ENCODE results near the gene GARIN5B.
A peak's percentile ranks its signal among the peaks of the same experiment; 100 is the strongest.

The GARIN5B gene

GRCh38 chr19:55373993-55374757, 11.1 kb upstream of the GARIN5B start:
- no peak for DNase-seq (ENCODE audit: low read depth)
- no peak for TF ChIP-seq CTCF (conservative IDR thresholded peaks at IDR 0.05; ENCODE audit: low read depth, low read length)
- no peak overlapping the region for H3K4me3 ChIP-seq (ENCODE audit: low read length)

GRCh38 chr19:55373306-55373992, 10.4 kb upstream of the GARIN5B start:
- no peak overlapping the region for H3K4me3 ChIP-seq (ENCODE audit: low read length)
- DNase-seq (ENCODE audit: low read depth) = no peak
- TF ChIP-seq CTCF (conservative IDR thresholded peaks at IDR 0.05; ENCODE audit: low read depth, low read length) = no peak

GRCh38 chr19:55372316-55373081, 9.4 kb upstream of the GARIN5B start:
- no peak for TF ChIP-seq CTCF (conservative IDR thresholded peaks at IDR 0.05; ENCODE audit: low read depth, low read length)
- H3K4me3 ChIP-seq (ENCODE audit: low read length) = no peak overlapping the region
- no peak for DNase-seq (ENCODE audit: low read depth)

GRCh38 chr19:55370305-55370988, 7.4 kb upstream of the GARIN5B start, which contains the start of gene IL11:
IL11 (minus strand) TSS chr19:55370463; CDS start chr19:55370310, 153 bp downstream.
- H3K4me3 ChIP-seq (ENCODE audit: low read length) = peak within 1 kb of the TSS; percentile 40
- no peak for TF ChIP-seq CTCF (conservative IDR thresholded peaks at IDR 0.05; ENCODE audit: low read depth, low read length)
- no peak for DNase-seq (ENCODE audit: low read depth)

GRCh38 chr19:55369653-55370304, 6.7 kb upstream of the GARIN5B start:
- DNase-seq (ENCODE audit: low read depth) = no peak
- H3K4me3 ChIP-seq (ENCODE audit: low read length) = peak overlapping the region; percentile 40
- no peak for TF ChIP-seq CTCF (conservative IDR thresholded peaks at IDR 0.05; ENCODE audit: low read depth, low read length)

Data from retinal pigment epithelial cell (primary cell).